NK-92 treated with Interleukin-12 subunit alpha and Interleukin-12 subunit beta, amount 100 ng/mL, for 24 hours (cell line): ENCODE results near the gene SGIP1.
A peak's percentile ranks its signal among the peaks of the same experiment; 100 is the strongest.

Experiments used
- DNase-seq: peaks from one replicate; lab custom pipeline; 2025; lab: John Stamatoyannopoulos, UW

SGIP1 gene, protein sequence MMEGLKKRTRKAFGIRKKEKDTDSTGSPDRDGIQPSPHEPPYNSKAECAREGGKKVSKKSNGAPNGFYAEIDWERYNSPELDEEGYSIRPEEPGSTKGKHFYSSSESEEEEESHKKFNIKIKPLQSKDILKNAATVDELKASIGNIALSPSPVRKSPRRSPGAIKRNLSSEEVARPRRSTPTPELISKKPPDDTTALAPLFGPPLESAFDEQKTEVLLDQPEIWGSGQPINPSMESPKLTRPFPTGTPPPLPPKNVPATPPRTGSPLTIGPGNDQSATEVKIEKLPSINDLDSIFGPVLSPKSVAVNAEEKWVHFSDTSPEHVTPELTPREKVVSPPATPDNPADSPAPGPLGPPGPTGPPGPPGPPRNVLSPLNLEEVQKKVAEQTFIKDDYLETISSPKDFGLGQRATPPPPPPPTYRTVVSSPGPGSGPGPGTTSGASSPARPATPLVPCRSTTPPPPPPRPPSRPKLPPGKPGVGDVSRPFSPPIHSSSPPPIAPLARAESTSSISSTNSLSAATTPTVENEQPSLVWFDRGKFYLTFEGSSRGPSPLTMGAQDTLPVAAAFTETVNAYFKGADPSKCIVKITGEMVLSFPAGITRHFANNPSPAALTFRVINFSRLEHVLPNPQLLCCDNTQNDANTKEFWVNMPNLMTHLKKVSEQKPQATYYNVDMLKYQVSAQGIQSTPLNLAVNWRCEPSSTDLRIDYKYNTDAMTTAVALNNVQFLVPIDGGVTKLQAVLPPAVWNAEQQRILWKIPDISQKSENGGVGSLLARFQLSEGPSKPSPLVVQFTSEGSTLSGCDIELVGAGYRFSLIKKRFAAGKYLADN

DNA sequence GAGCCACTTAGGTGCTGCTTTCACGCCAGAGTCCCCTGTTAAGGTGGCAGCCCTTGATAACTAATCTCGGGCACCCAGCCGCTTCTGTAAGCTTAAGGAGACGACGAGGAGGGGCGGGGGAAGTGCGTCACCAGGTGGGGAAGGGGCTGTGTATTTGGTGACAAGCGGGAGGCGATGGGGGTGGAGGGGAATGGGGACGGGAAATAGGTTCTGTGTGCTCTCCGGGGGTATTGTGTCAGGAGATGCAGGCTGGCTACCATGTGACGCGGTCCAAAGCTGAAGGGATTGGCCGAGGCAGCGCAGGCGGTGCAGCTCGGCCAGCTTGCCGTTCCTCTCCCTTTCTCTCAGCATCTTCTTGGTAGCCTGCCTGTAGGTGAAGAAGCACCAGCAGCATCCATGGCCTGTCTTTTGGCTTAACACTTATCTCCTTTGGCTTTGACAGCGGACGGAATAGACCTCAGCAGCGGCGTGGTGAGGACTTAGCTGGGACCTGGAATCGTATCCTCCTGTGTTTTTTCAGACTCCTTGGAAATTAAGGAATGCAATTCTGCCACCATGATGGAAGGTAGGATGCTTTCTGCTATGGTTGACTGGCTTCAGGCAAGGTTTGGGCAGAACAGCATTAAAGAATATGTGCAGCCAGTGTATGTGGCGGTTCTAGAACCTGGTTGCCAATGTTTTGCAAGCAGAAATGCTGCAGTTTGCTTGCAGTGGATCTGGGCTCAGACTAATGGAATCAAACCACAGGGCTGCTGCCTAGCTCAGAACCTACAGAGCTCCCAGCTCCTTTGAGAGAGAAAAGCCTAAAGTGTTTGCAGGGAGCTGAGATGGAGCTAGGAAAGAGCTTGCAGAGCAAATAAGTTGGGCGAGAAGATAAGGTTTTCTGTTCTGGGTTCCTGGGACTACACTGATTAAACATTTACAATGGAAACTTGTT is at the start of gene SGIP1:
TSS of gene SGIP1 (plus strand) at position 350 of the 937 bp plus-strand sequence. CDS start at position 556, 206 bp downstream.
- DNase-seq, result no peak

DNA sequence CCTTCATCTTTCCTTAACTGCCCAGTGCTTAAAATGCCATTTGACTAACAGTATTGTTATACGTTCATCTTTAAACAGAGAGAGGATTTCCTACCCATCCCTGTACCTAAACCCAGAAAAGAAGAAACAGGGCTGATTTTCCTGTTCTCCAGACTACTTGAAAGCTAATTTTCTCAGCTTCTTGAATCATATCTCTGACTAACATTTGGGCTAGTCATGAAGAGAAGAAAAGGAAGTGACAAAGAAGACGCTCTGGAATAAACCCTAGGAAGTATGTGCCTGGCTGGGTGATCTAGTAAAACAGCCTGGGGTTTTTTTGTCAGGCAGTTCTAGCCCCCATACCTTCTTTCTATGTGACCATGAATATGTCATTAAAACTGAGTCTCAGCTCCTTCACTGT is 44.8 kb upstream of the SGIP1 start:
- no peak for DNase-seq

- DNase-seq, result no peak
Measured at GRCh38 chr1:66489972-66490601, 43.9 kb upstream of the SGIP1 start.

DNA sequence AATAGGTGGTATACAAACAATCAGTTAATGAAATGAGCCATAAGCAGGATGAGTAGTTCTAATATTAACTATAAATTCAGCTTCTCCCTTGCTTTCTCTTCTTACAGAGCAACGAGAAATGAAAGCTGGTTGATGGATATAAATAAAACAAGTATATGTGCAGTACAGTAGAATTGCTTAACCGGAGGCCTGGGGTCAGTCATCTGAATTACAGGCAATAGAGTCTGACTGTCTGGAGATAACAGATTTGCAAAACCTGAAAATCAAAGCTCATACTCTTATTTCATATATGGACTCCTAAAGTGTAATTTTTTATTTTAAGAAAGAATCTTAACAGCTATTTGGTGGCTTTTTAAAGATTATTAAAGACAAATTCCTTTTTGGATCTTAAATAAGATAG is 43.1 kb upstream of the SGIP1 start:
- no peak for DNase-seq

GRCh38 chr1:66492424-66492823 is 41.5 kb upstream of the SGIP1 start:
- DNase-seq, result no peak

DNA sequence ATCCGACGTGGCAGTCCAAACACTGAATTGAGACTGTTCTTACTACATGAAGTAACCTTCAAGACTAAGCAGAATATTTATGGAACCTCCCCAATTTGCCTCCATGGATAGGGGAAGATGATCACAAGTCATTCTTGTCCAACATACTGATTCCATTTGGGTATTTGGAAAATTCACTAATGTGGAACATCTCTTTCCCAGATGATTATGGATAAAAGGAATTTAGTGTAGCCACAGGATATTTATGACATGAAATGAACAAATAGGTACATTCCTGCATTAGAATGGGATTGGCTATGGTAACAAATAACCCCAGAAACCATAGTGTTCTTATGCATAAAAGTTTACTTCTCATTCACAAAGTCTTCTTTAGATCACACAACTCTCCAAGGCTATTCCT is 40.2 kb upstream of the SGIP1 start:
- no peak for DNase-seq

DNA sequence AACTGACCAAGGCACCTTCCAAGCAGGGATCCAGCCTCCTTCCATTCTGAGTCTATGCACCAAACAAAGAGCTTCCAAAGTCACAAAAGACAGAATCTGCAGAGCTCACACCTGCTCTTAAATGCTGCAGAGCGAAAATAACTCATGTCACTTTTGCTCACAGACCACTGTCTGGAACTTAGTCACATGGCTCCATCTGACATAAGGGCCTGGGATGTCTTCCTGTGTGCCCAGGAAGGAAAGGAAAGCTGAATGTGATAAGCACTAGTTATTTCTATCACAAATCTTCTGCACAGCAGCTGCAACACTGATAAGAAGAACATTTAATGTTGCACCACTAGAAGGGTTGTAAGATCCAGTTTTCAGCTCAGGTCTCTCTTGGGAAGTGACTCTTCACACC is 39.5 kb upstream of the SGIP1 start:
- no peak for DNase-seq

- DNase-seq, result no peak
Measured at GRCh38 chr1:66495495-66495894, 38.5 kb upstream of the SGIP1 start.

- no peak for DNase-seq
Measured at GRCh38 chr1:66497910-66498309, 36.0 kb upstream of the SGIP1 start.

- DNase-seq, result no peak
Measured at GRCh38 chr1:66500301-66500700, 33.7 kb upstream of the SGIP1 start.

- DNase-seq, result no peak
Measured at GRCh38 chr1:66502086-66502485, 31.9 kb upstream of the SGIP1 start.

- DNase-seq, result peak; percentile 1
Measured at GRCh38 chr1:66503841-66504470, 30.0 kb upstream of the SGIP1 start.

- DNase-seq, result no peak
Measured at GRCh38 chr1:66505671-66506392, 28.1 kb upstream of the SGIP1 start.

GRCh38 chr1:66506393-66506687 is 27.6 kb upstream of the SGIP1 start:
- no peak for DNase-seq

- DNase-seq, result no peak
Measured at GRCh38 chr1:66506991-66507390, 27.0 kb upstream of the SGIP1 start.

DNA sequence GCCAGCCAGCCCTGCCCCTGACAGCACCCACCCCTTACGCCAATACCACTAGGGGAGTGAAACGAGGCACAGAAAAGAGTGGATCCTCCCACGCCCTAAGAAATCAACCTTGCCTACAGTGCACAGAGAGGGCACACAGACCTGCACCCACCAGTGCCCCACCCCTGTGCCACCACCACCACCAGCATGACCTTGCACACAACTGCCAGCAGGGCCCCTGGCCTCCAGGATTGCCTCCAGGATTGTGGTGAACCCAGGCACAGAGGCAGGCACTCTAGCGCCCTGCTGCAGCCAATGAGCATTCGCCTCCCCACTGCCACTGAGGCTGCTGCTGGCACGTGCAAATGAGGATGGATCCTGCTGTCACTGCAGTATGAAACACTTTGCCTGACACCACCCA is 23.5 kb upstream of the SGIP1 start:
- DNase-seq, result no peak

DNA sequence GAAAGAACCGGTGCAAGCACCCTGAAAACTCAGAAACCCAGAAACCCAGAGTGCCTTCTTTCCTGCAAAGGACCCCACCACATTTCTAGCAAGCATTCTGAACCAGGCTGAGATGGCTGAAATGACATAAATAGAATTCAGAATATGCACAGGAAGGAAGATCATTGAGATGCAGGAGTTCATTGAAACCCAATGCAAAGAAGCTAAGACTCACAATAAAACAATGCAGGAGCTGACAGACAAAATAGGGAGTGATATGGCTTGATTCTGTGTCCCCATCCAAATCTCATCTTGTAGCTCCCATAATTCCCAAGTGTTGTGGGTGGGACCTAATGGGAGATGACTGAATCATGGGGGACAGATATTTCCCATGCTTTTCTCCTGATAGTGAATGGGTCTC is 22.8 kb upstream of the SGIP1 start:
- DNase-seq, result no peak

GRCh38 chr1:66517959-66518358 is 16.0 kb upstream of the SGIP1 start:
- no peak for DNase-seq

DNA sequence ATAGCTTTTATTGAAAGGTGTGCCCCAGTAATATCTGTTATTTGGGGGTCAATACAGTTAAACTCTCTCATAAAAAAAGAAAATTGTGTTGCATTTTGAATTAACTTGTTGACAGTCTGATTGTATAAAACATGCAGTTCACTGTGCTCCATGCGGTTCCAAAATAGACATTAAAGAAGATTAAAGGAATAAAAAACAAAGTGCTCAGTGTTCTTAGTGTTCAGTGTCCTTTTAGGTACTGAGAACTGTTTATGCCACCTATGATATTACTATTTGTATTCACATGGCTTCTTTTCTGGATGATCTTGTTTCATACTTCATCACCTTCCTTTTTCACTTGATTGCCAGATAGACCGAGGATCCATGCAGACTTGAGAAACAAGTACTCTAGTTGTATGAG is 15.3 kb upstream of the SGIP1 start:
- no peak for DNase-seq

DNA sequence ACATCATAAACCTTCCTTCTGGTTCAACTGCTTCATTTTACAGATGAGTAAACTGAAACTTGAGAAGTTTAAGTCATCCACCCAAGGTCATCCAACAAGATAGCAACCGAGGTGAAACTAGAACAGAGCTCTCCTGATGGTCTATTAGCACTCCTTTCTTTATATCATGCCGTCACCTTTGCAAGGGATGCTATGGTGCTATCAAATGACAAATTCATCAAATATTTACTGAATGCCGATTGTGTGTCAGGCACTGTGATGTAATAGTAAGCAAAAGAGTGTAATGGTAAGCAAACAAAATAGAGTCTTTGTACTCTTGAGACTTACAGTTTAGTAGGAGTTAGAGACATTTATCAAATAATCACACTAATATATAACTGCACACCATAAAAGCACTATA is 14.0 kb upstream of the SGIP1 start:
- DNase-seq, result no peak

DNA sequence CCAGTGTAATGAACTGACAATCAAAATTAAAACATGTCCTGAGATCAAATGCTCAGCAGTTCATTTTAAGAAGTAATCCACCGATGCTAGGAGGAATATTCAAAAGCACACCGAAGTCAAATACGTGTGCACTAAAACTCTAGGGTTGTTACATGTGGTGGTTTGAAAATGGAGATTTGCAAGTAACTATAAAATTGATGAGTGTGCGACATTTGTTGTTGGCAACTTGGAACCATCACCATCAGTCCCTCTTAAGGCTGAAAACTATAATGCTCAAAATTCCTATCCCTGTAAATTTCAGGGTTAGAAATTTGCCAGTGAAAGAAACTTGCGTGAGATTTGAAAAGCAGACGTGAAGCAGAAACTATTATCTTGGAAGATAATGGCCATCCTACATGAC is 13.3 kb upstream of the SGIP1 start:
- DNase-seq, result no peak
